Measurements from ENCODE around the gene BUB3.

The BUB3 gene

GRCh38 chr10:123154092-123154710 is at the start of gene BUB3:
Gene BUB3 (plus strand): TSS chr10:123154402. CDS start chr10:123154918, 516 bp downstream.
- peak; percentile 96 for DNase-seq

- no peak for DNase-seq
Measured at GRCh38 chr10:123109466-123109865, 44.7 kb upstream of the BUB3 start.

- no peak for DNase-seq
Measured at GRCh38 chr10:123117644-123118417, 36.4 kb upstream of the BUB3 start.

- DNase-seq: no peak
Measured at GRCh38 chr10:123119081-123119480, 35.1 kb upstream of the BUB3 start.

GRCh38 chr10:123126246-123126645 is 28.0 kb upstream of the BUB3 start:
- no peak for DNase-seq

- DNase-seq: no peak
Measured at GRCh38 chr10:123129618-123130271, 24.5 kb upstream of the BUB3 start.

- DNase-seq: peak; percentile 23
Measured at GRCh38 chr10:123132576-123133477, 21.4 kb upstream of the BUB3 start.

GRCh38 chr10:123133541-123134342 is 20.5 kb upstream of the BUB3 start:
- no peak for DNase-seq

- no peak for DNase-seq
Measured at GRCh38 chr10:123134343-123134914, 19.8 kb upstream of the BUB3 start.

- no peak for DNase-seq
Measured at GRCh38 chr10:123134915-123135414, 19.2 kb upstream of the BUB3 start.

- DNase-seq: no peak
Measured at GRCh38 chr10:123135415-123136141, 18.6 kb upstream of the BUB3 start, which contains the start of gene HMX3. Gene HMX3 (plus strand): TSS chr10:123135970. CDS start chr10:123136051, 81 bp downstream.

- no peak for DNase-seq
Measured at GRCh38 chr10:123136221-123136805, 17.9 kb upstream of the BUB3 start.

GRCh38 chr10:123136806-123137642 is 17.2 kb upstream of the BUB3 start:
- DNase-seq: no peak

GRCh38 chr10:123139165-123139520 is 15.1 kb upstream of the BUB3 start:
- no peak for DNase-seq

GRCh38 chr10:123139521-123140163 is 14.6 kb upstream of the BUB3 start:
- DNase-seq: no peak

GRCh38 chr10:123140164-123140982 is 13.8 kb upstream of the BUB3 start:
- DNase-seq: no peak

GRCh38 chr10:123140983-123141390 is 13.2 kb upstream of the BUB3 start:
- DNase-seq: no peak
